H1 (cell line): Measurements from ENCODE around the gene GALNT18. TPM values are rescaled to one million over a fixed set of nuclear protein-coding genes. Genes with fewer than 3 reads are reported as not detected.

Experiments used
- polyA plus RNA-seq, 7 experiments: library from polyadenylated mRNA; depleted of rRNA in 3 of 7; stranded (reverse) in 5 of 7; unstranded in 2 of 7; fragments of >200 nt in 5 of 7; fragments of 200-250 nt in 2 of 7; gene quantifications; 1 replicate in 5 of 7; 2 replicates in 1 of 7; 4 replicates in 1 of 7; pipeline versions ENCODE4 v1.2.1 to v1.2.3, GENCODE V29; 2011 to 2013; ENCODE audit warnings: missing spikeins in 2 of 7, mixed read lengths in 2 of 7
- total RNA-seq: library from RNA; stranded (reverse); fragmentation: NEBNext Ultra II Directional; extraction: Animal tissue kit (Norgen Biotek cat#: 25700); gene quantifications from 2 replicates; pipeline ENCODE4 v1.2.1, GENCODE V29; 2021
- TF ChIP-seq, protein P1 (sequence below): IDR thresholded peaks from 2 replicates; pipeline ENCODE4 v1.6.1; 2012; ENCODE audit warnings: low read length, inconsistent platforms

The GALNT18 gene
- total and polyA plus RNA-seq, 2 of the 8 experiments (the other 6 are each of a cell fraction or from before 2014, with no cell fraction given) = 6.0 to 9.4 TPM

DNA sequence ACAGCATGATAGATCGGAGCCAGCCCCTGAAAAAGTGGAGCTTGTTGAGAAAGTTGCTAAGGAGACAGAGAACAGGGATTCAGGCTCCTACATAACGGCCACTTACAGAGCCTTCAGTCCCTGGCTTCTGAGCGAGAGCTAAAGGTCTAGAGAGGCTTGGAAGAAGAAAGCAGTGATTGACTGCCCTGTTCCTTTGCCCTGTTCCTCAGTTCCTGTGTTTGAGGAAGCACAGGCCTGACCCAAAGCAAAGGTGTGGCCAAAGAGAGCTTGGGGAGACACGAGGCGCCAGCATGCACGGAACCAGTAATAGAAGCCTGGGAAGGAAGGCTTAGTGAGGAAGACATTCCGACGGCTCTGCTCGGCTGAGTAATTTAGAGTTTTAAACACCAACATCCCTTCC lies 194.7 kb downstream of the GALNT18 start (continued):
- TF ChIP-seq, protein P1, sequence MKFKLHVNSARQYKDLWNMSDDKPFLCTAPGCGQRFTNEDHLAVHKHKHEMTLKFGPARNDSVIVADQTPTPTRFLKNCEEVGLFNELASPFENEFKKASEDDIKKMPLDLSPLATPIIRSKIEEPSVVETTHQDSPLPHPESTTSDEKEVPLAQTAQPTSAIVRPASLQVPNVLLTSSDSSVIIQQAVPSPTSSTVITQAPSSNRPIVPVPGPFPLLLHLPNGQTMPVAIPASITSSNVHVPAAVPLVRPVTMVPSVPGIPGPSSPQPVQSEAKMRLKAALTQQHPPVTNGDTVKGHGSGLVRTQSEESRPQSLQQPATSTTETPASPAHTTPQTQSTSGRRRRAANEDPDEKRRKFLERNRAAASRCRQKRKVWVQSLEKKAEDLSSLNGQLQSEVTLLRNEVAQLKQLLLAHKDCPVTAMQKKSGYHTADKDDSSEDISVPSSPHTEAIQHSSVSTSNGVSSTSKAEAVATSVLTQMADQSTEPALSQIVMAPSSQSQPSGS = no peak
- TF ChIP-seq, all 59 proteins: peak for 0
